K562 (cell line): Measurements from ENCODE around the gene PRRC2C. TPM values are rescaled to one million over a fixed set of nuclear protein-coding genes. Genes with fewer than 3 reads are reported as not detected.
A peak's percentile ranks its signal among the peaks of the same experiment; 100 is the strongest.

Source experiments
- CBFA2T2 ChIP-seq: fragments of 450-650 bp; conservative IDR thresholded peaks from 2 replicates; pipeline ENCODE4 v1.6.1; 2017; ENCODE audit warnings: mild to moderate bottlenecking
- KAT2B ChIP-seq: IDR thresholded peaks from one replicate; pipeline ENCODE4 v1.6.1; 2012; ENCODE audit warnings: low read depth, mild to moderate bottlenecking, control low read depth, inconsistent platforms, low read length, moderate library complexity
- MAFF ChIP-seq: IDR thresholded peaks from 2 replicates; pipeline ENCODE4 v1.6.1; 2012; ENCODE audit warnings: low read length, improper control_type of control experiment
- MAFG ChIP-seq: fragments of 450-650 bp; conservative IDR thresholded peaks from 2 replicates; pipeline ENCODE4 v1.6.1; 2016; ENCODE audit warnings: missing genetic modification characterization, missing compliant biosample characterization
- MIER1 ChIP-seq: fragments of 450-650 bp; IDR thresholded peaks from 2 replicates; pipeline ENCODE4 v1.6.1; 2016; ENCODE audit warnings: antibody characterized with exemption, mild to moderate bottlenecking, low read depth
- NBN ChIP-seq: fragments of 450-650 bp; IDR thresholded peaks from 2 replicates; pipeline ENCODE4 v1.6.1; 2016; ENCODE audit warnings: low read depth, mild to moderate bottlenecking
- PHF8 ChIP-seq: fragments of 200-600 bp; sonication (generic); IDR thresholded peaks from 2 replicates; pipeline ENCODE4 v1.6.1; 2012; ENCODE audit warnings: mixed run types, mild to moderate bottlenecking, inconsistent platforms, low read length, moderate library complexity, borderline replicate concordance
- PTTG1 ChIP-seq: fragments of 450-650 bp; IDR thresholded peaks from 2 replicates; pipeline ENCODE4 v1.6.1; 2016; ENCODE audit warnings: low read depth, mild to moderate bottlenecking, missing genetic modification characterization, missing compliant biosample characterization
- RAD21 ChIP-seq, 2 experiments: fragments of 250-450 bp in 1 of 2; fragments of 450-650 bp in 1 of 2; sonication (Bioruptor Pico) in 1 of 2; formaldehyde crosslinking in 1 of 2; IDR thresholded peaks in 1 of 2; conservative IDR thresholded peaks in 1 of 2; 2 replicates each; pipeline versions ENCODE4 v1.4.0 to v1.8.0; 2020 to 2022; ENCODE audit warnings: mild to moderate bottlenecking in 2 of 2, moderate library complexity in 1 of 2
- RBFOX2 ChIP-seq: fragments of 200-400 bp; formaldehyde crosslinking; IDR thresholded peaks from 2 replicates; pipeline ENCODE4 v1.6.1; 2017; ENCODE audit warnings: low read depth, mild to moderate bottlenecking, low read length, moderate library complexity
- SIX5 ChIP-seq, 2 experiments: IDR thresholded peaks; 2 replicates each; pipeline ENCODE4 v1.6.1; 2011; ENCODE audit warnings: low read length in 2 of 2, borderline replicate concordance in 1 of 2, low read depth in 1 of 2, mild to moderate bottlenecking in 1 of 2, moderate library complexity in 1 of 2; ENCODE audit not compliant: insufficient read depth in 1 of 2
- SMC3 ChIP-seq: conservative IDR thresholded peaks from 2 replicates; pipeline ENCODE4 v1.6.1; 2011; ENCODE audit warnings: low read depth, low read length, improper control_type of control experiment; ENCODE audit not compliant: insufficient read depth
- TBL1XR1 ChIP-seq, 2 experiments: IDR thresholded peaks; 2 replicates each; pipeline ENCODE4 v1.6.1; 2012; ENCODE audit warnings: improper control_type of control experiment in 2 of 2, low read length in 2 of 2, mild to moderate bottlenecking in 1 of 2
- ZFP1 ChIP-seq: fragments of 450-650 bp; formaldehyde crosslinking; IDR thresholded peaks from 2 replicates; pipeline ENCODE4 v1.4.0; 2020; ENCODE audit warnings: mild to moderate bottlenecking, mixed read lengths
- ZNF668 ChIP-seq: fragments of 250-450 bp; sonication (Bioruptor Pico); IDR thresholded peaks from 2 replicates; pipeline ENCODE4 v1.8.0; 2022; ENCODE audit warnings: mild to moderate bottlenecking, inconsistent platforms
- ZNF785 ChIP-seq: fragments of 250-450 bp; sonication (Bioruptor Pico); IDR thresholded peaks from 2 replicates; pipeline ENCODE4 v1.4.0; 2020; ENCODE audit warnings: mild to moderate bottlenecking
- ZSCAN32 ChIP-seq: fragments of 450-650 bp; formaldehyde crosslinking; IDR thresholded peaks from 2 replicates; pipeline ENCODE4 v1.4.0; 2020; ENCODE audit warnings: mild to moderate bottlenecking, moderate library complexity
- polyA plus RNA-seq, 8 experiments: library from polyadenylated mRNA; depleted of rRNA in 4 of 8; stranded (reverse) in 5 of 8; unstranded in 3 of 8; fragments of >200 nt; fragmentation: Nextera tagmentation in 2 of 8; fragmentation: Illumina TruSeq in 1 of 8; extraction: Ambion mirVana in 2 of 8; extraction: Trizol in 1 of 8; gene quantifications; 2 replicates each; pipeline versions ENCODE4 v1.2.1 to v1.2.3, GENCODE V29; 2011 to 2014; ENCODE audit warnings: inconsistent platforms in 1 of 8, missing spikeins in 1 of 8
- total RNA-seq, 7 experiments: library from RNA; depleted of rRNA in 6 of 7; stranded (reverse); fragments of >200 nt in 6 of 7; fragmentation: Illumina TruSeq in 2 of 7; extraction: Trizol in 2 of 7; gene quantifications; 2 replicates each; pipeline versions ENCODE4 v1.2.1 to v1.2.3, GENCODE V29; 2011 to 2021; ENCODE audit warnings: low replicate concordance in 1 of 7
- TF ChIP-seq, protein P1 (sequence below): fragments of 200-400 bp; formaldehyde crosslinking; IDR thresholded peaks from 2 replicates; pipeline ENCODE4 v1.6.1; 2017; ENCODE audit warnings: mild to moderate bottlenecking, low read depth, low read length, moderate library complexity
- TF ChIP-seq, protein P2 (sequence below): IDR thresholded peaks from 2 replicates; pipeline ENCODE4 v1.6.1; 2014; ENCODE audit warnings: antibody characterized with exemption

Gene PRRC2C
- total and polyA plus RNA-seq, 9 of the 15 experiments (the other 6 are each of a cell fraction or from before 2014, with no cell fraction given), result 61.9 to 237 (median 105) TPM

DNA sequence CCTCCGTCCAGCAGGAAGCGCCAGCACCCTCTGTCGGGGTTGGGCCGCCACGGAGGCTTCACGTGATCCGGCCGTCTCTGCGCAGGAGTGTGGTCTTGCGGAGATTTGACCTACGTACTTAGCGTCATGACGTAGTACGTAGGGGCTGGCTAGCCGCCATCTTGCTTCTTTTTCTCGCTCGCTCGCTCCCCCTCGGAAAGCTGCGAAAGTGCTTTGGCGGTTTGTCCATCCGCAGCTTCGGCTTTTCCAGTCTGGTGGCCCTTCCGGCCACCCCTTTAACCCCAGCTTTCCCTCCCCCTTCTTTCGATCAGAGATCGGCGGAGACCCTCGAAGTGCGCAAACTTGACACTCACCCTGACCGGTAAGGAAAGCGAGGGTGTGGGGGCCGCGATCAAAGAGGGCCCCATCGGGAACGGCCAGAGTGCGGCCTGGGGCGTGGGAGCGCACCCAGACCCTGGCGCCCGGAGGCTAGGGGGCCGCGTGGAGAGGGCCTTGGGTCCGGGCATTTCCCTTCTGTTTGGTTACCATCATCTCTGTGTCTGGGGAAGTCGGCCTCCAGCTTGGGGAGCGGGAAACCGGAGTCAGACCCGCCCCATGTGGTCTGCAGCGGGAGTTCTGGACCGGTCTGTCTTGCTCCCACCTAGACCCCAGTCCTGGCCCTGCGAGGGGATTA, at the start of gene PRRC2C (continued):
- TF ChIP-seq SIX5 (IDR thresholded peaks at IDR 0.05; ENCODE audit: borderline replicate concordance in 1 of 2, insufficient read depth in 1 of 2, low read depth in 1 of 2, low read length in 2 of 2) (no peak), ZNF785 (CRISPR knock-in tag) (no peak), MAFG (tag) (no peak), CBFA2T2 (peak; percentile 79), SMC3 (0 out of 2 replicates have a peak, but pooled peaks have one; percentile 43), RBFOX2 (peak; percentile 93), NBN (peak; percentile 71; the same call in 1 of the 2 replicates), ZFP1 (CRISPR knock-in tag) (no peak), PTTG1 (tag) (no peak), RAD21 (CRISPR knock-in tag; conservative IDR thresholded peaks at IDR 0.05 in 1 of 2, IDR thresholded peaks at IDR 0.05 in 1 of 2) (peak; percentile 69 to 76), KAT2B (no peak), MIER1 (no peak), TBL1XR1 (IDR thresholded peaks at IDR 0.05; ENCODE audit: low read length in 2 of 2) (0 out of 4 replicates have a peak, but pooled peaks of 1 of the 2 experiments have one; percentile 33), MAFF (no peak), PHF8 (peak; percentile 91), ZSCAN32 (CRISPR knock-in tag) (0 out of 2 replicates have a peak, but pooled peaks have one; percentile 20), ZNF668 (no peak)
- TF ChIP-seq, protein P1, sequence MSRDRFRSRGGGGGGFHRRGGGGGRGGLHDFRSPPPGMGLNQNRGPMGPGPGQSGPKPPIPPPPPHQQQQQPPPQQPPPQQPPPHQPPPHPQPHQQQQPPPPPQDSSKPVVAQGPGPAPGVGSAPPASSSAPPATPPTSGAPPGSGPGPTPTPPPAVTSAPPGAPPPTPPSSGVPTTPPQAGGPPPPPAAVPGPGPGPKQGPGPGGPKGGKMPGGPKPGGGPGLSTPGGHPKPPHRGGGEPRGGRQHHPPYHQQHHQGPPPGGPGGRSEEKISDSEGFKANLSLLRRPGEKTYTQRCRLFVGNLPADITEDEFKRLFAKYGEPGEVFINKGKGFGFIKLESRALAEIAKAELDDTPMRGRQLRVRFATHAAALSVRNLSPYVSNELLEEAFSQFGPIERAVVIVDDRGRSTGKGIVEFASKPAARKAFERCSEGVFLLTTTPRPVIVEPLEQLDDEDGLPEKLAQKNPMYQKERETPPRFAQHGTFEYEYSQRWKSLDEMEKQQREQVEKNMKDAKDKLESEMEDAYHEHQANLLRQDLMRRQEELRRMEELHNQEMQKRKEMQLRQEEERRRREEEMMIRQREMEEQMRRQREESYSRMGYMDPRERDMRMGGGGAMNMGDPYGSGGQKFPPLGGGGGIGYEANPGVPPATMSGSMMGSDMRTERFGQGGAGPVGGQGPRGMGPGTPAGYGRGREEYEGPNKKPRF, result no peak
- TF ChIP-seq, protein P2, sequence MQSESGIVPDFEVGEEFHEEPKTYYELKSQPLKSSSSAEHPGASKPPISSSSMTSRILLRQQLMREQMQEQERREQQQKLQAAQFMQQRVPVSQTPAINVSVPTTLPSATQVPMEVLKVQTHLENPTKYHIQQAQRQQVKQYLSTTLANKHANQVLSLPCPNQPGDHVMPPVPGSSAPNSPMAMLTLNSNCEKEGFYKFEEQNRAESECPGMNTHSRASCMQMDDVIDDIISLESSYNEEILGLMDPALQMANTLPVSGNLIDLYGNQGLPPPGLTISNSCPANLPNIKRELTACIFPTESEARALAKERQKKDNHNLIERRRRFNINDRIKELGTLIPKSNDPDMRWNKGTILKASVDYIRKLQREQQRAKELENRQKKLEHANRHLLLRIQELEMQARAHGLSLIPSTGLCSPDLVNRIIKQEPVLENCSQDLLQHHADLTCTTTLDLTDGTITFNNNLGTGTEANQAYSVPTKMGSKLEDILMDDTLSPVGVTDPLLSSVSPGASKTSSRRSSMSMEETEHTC, result peak; percentile 97
